Liver (tissue), 6 donors: ENCODE measurements around the gene XRCC2. TPM values are rescaled to one million over a fixed set of nuclear protein-coding genes. Genes with fewer than 3 reads are reported as not detected.

Experiments used
- ATF3 ChIP-seq: IDR thresholded peaks from 2 replicates; pipeline ENCODE4 v1.6.1; 2016; ENCODE audit warnings: antibody characterized with exemption
- GABPA ChIP-seq, 2 donors: IDR thresholded peaks in 1 of 2; conservative IDR thresholded peaks in 1 of 2; 2 replicates each; pipeline ENCODE4 v1.6.1; 2016; ENCODE audit warnings: antibody characterized with exemption in 2 of 2, mild to moderate bottlenecking in 1 of 2, moderate library complexity in 1 of 2
- RAD21 ChIP-seq, 2 donors: IDR thresholded peaks; 2 replicates each; pipeline ENCODE4 v1.6.1; 2016; ENCODE audit warnings: antibody characterized with exemption in 2 of 2, mild to moderate bottlenecking in 2 of 2
- polyA plus RNA-seq, 2 donors: library from polyadenylated mRNA; stranded (reverse) in 1 of 2; unstranded in 1 of 2; fragments of 200-250 nt in 1 of 2; fragments of >200 nt in 1 of 2; fragmentation: Nextera tagmentation in 1 of 2; extraction: Ambion mirVana in 1 of 2; gene quantifications; one replicate each; pipeline versions ENCODE4 v1.2.1 to v1.2.3, GENCODE V29; 2013 to 2015
- small RNA-seq: library from RNA; depleted of rRNA; stranded (forward); fragments of <200 nt; gene quantifications from one replicate; pipeline ENCODE3, GENCODE V24; 2014
- total RNA-seq, 2 donors: library from RNA; depleted of rRNA; stranded (reverse); fragments of >200 nt; gene quantifications; one replicate each; pipeline ENCODE4 v1.2.3, GENCODE V29; 2014
- donor health status: healthy.
- donor health status: healthy.
- donor health status: healthy.

The XRCC2 gene
- total and polyA plus RNA-seq, 4 donors = 0.08 to 6.2 (median 0.23) TPM

GRCh38 chr7:152596824-152597223 is 79.1 kb downstream of the XRCC2 start (continued):
- TF ChIP-seq GABPA (IDR thresholded peaks at IDR 0.05 in 1 of 2, conservative IDR thresholded peaks at IDR 0.05 in 1 of 2) (no peak), ATF3 (no peak), RAD21 (IDR thresholded peaks at IDR 0.05) (no peak)

Small RNA genes within 50 kb of the gene (small RNA-seq; reads per million reads assigned to genes)
- gene RF00568 = not detected

Other genes starting within 250 kb of the XRCC2 start
- gene KMT2C, start 240.1 kb downstream of the XRCC2 start, total RNA-seq = 10 to 100 TPM; 31.1 to 35.3 TPM
- 1 to 10 TPM; 6.3 to 7.5 TPM for gene KMT2C, start 240.1 kb downstream of the XRCC2 start, polyA plus RNA-seq
- 1 to 10 TPM; 3.2 to 8.7 TPM for gene ACTR3B, start 83.6 kb upstream of the XRCC2 start, total RNA-seq
- 1 to 10 TPM; 3.5 to 5.3 TPM for gene ACTR3B, start 83.6 kb upstream of the XRCC2 start, polyA plus RNA-seq